ENCODE results near the gene CAPN5. TPM values are rescaled to one million over a fixed set of nuclear protein-coding genes. Genes with fewer than 3 reads are reported as not detected.
A peak's percentile ranks its signal among the peaks of the same experiment; 100 is the strongest.

The CAPN5 gene
- total and polyA plus RNA-seq, 2 of the 13 experiments (the other 11 are each of a cell fraction or from before 2014, with no cell fraction given): 0.27 to 1.2 TPM

DNA sequence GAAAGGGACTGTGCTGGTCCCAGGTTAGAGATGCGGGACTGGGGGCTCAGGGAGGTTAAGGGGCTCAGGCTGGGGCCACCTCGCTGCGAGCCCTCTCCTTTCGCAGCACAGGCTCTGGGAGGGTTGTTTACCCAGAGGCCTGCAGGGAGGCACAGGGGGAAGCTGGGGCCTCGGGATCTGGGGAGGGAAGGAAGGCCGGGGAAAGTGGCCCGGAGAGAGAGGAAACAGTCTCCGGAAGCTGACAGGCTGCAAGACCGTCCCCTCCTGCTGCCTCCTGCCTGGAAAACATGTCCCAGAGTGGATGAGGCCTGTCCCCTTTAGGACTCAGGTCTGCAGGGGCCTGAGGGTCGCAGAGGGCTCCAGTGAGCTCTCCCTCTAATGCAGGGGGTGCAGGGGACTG lies 106.7 kb downstream of the CAPN5 start (continued):
- TF ChIP-seq, protein P1, sequence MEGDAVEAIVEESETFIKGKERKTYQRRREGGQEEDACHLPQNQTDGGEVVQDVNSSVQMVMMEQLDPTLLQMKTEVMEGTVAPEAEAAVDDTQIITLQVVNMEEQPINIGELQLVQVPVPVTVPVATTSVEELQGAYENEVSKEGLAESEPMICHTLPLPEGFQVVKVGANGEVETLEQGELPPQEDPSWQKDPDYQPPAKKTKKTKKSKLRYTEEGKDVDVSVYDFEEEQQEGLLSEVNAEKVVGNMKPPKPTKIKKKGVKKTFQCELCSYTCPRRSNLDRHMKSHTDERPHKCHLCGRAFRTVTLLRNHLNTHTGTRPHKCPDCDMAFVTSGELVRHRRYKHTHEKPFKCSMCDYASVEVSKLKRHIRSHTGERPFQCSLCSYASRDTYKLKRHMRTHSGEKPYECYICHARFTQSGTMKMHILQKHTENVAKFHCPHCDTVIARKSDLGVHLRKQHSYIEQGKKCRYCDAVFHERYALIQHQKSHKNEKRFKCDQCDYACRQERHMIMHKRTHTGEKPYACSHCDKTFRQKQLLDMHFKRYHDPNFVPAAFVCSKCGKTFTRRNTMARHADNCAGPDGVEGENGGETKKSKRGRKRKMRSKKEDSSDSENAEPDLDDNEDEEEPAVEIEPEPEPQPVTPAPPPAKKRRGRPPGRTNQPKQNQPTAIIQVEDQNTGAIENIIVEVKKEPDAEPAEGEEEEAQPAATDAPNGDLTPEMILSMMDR (CRISPR knock-in tag; IDR thresholded peaks at IDR 0.05): peak; percentile 19; the same call in 1 of the 2 replicates
- TF ChIP-seq SOX5 (CRISPR knock-in tag; IDR thresholded peaks at IDR 0.05; ENCODE audit: borderline replicate concordance): 0 out of 2 replicates have a peak, but pooled peaks have one; percentile 11
- TF ChIP-seq IKZF4 (CRISPR knock-in tag; IDR thresholded peaks at IDR 0.05; ENCODE audit: borderline replicate concordance, low read depth, not compliant biosample characterization): no peak
- TF ChIP-seq DMAP1 (CRISPR knock-in tag; IDR thresholded peaks at IDR 0.05): no peak
- TF ChIP-seq PHF21A (CRISPR knock-in tag; IDR thresholded peaks at IDR 0.05): peak; percentile 69; the same call in 1 of the 2 replicates
- peak; percentile 37; the same call in 1 of the 2 replicates for TF ChIP-seq ZNF556 (CRISPR knock-in tag; IDR thresholded peaks at IDR 0.05; ENCODE audit: borderline replicate concordance)
- TF ChIP-seq ZFY (CRISPR knock-in tag; IDR thresholded peaks at IDR 0.05): peak; percentile 62; the same call in 1 of the 2 replicates
- TF ChIP-seq, protein P2, sequence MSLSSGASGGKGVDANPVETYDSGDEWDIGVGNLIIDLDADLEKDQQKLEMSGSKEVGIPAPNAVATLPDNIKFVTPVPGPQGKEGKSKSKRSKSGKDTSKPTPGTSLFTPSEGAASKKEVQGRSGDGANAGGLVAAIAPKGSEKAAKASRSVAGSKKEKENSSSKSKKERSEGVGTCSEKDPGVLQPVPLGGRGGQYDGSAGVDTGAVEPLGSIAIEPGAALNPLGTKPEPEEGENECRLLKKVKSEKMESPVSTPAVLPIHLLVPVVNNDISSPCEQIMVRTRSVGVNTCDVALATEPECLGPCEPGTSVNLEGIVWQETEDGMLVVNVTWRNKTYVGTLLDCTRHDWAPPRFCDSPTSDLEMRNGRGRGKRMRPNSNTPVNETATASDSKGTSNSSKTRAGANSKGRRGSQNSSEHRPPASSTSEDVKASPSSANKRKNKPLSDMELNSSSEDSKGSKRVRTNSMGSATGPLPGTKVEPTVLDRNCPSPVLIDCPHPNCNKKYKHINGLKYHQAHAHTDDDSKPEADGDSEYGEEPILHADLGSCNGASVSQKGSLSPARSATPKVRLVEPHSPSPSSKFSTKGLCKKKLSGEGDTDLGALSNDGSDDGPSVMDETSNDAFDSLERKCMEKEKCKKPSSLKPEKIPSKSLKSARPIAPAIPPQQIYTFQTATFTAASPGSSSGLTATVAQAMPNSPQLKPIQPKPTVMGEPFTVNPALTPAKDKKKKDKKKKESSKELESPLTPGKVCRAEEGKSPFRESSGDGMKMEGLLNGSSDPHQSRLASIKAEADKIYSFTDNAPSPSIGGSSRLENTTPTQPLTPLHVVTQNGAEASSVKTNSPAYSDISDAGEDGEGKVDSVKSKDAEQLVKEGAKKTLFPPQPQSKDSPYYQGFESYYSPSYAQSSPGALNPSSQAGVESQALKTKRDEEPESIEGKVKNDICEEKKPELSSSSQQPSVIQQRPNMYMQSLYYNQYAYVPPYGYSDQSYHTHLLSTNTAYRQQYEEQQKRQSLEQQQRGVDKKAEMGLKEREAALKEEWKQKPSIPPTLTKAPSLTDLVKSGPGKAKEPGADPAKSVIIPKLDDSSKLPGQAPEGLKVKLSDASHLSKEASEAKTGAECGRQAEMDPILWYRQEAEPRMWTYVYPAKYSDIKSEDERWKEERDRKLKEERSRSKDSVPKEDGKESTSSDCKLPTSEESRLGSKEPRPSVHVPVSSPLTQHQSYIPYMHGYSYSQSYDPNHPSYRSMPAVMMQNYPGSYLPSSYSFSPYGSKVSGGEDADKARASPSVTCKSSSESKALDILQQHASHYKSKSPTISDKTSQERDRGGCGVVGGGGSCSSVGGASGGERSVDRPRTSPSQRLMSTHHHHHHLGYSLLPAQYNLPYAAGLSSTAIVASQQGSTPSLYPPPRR (CRISPR knock-in tag; IDR thresholded peaks at IDR 0.05; ENCODE audit: borderline replicate concordance): 0 out of 2 replicates have a peak, but pooled peaks have one; percentile 34
- TF ChIP-seq, protein P3, sequence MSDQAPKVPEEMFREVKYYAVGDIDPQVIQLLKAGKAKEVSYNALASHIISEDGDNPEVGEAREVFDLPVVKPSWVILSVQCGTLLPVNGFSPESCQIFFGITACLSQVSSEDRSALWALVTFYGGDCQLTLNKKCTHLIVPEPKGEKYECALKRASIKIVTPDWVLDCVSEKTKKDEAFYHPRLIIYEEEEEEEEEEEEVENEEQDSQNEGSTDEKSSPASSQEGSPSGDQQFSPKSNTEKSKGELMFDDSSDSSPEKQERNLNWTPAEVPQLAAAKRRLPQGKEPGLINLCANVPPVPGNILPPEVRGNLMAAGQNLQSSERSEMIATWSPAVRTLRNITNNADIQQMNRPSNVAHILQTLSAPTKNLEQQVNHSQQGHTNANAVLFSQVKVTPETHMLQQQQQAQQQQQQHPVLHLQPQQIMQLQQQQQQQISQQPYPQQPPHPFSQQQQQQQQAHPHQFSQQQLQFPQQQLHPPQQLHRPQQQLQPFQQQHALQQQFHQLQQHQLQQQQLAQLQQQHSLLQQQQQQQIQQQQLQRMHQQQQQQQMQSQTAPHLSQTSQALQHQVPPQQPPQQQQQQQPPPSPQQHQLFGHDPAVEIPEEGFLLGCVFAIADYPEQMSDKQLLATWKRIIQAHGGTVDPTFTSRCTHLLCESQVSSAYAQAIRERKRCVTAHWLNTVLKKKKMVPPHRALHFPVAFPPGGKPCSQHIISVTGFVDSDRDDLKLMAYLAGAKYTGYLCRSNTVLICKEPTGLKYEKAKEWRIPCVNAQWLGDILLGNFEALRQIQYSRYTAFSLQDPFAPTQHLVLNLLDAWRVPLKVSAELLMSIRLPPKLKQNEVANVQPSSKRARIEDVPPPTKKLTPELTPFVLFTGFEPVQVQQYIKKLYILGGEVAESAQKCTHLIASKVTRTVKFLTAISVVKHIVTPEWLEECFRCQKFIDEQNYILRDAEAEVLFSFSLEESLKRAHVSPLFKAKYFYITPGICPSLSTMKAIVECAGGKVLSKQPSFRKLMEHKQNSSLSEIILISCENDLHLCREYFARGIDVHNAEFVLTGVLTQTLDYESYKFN (CRISPR knock-in tag; conservative IDR thresholded peaks at IDR 0.05): peak; percentile 78
- TF ChIP-seq XRCC5 (optimal IDR thresholded peaks at IDR 0.05; ENCODE audit: low read length): peak; percentile 11
- TF ChIP-seq KAT8 (CRISPR knock-in tag; IDR thresholded peaks at IDR 0.05): 0 out of 2 replicates have a peak, but pooled peaks have one; percentile 30
- no peak for TF ChIP-seq LCORL (IDR thresholded peaks at IDR 0.05)
- TF ChIP-seq LCORL (CRISPR knock-in tag; IDR thresholded peaks at IDR 0.05): peak; percentile 77
- TF ChIP-seq, protein P4, sequence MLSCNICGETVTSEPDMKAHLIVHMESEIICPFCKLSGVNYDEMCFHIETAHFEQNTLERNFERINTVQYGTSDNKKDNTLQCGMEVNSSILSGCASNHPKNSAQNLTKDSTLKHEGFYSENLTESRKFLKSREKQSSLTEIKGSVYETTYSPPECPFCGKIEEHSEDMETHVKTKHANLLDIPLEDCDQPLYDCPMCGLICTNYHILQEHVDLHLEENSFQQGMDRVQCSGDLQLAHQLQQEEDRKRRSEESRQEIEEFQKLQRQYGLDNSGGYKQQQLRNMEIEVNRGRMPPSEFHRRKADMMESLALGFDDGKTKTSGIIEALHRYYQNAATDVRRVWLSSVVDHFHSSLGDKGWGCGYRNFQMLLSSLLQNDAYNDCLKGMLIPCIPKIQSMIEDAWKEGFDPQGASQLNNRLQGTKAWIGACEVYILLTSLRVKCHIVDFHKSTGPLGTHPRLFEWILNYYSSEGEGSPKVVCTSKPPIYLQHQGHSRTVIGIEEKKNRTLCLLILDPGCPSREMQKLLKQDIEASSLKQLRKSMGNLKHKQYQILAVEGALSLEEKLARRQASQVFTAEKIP (CRISPR knock-in tag; IDR thresholded peaks at IDR 0.05; ENCODE audit: borderline replicate concordance): no peak
- TF ChIP-seq ZNF121 (CRISPR knock-in tag; IDR thresholded peaks at IDR 0.05): 0 out of 2 replicates have a peak, but pooled peaks have one; percentile 17

Measured in HepG2 (cell line).